Activated CD8-positive, alpha-beta memory T cell treated with anti-CD3 and anti-CD28 coated beads for 1 hour (primary cell): ENCODE measurements around the gene CDCP1.

Source experiments
- DNase-seq, 2 donors: peaks; one replicate each; pipeline ENCODE4 v3.0.0-alpha.2; 2020; ENCODE audit warnings: low read depth in 1 of 2; ENCODE audit errors: extremely low read depth in 1 of 2

CDCP1 gene

DNA sequence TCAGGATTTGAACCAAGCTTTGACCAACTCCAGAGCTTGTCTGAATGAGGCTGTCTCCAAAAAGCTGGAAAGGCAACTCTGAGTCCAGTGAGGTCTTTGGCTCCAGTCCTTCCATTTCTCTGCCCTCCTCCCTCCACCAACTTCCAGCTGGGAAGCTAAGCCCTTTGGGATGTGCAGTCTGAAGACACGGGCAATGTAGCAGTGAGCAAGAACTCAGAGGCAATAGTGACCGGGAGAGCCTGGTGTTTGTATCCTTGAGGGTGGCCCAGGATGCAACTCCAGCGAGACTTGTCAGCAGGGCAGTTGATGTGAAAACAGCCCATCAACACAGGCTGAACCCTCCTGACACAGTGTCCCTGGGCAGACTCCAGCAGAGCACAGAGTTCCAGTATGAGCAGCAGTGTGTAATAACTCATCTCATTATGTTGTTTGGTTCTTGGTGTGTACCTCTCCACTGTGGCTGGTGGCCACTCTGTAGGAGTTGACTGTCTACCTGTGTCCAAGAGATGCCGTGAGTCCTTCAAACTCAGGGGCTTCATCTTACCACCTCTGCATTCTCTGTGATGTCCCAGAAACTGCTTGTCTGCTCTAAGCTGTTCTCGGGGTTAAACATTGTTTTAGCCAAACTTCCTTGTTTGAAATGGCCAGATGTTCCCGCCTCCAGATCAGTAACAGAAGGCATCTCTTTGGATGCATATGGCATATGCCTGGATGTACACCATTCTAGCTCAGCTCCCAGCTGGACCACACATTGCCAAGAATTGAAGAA is 6.6 kb downstream of the CDCP1 start:
- no peak for DNase-seq

DNA sequence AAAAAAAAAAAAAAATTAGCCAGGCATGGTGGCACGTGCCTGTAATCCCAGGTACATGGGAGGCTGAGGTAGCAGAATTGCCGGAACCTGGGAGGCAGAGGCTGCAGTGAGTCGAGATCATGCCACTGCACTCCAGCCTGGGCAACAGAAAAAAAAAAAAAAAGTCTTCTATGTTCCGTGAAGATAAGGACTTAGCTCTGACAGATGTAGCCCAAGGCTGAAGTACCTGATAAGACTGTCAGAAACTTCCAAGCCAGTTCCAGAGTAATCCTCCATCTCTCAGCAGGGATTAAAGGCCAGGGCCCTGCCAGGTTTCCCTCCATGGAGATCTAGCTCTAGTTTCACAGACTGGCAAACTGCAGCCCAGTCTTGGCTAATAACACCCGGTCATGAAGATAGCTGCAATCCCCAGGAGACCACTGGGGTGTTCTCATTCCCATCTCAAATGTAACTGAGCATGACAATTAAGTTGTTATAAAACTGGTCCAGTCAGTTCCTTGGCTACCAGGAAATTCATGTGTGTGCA is 8.5 kb downstream of the CDCP1 start:
- no peak for DNase-seq

DNA sequence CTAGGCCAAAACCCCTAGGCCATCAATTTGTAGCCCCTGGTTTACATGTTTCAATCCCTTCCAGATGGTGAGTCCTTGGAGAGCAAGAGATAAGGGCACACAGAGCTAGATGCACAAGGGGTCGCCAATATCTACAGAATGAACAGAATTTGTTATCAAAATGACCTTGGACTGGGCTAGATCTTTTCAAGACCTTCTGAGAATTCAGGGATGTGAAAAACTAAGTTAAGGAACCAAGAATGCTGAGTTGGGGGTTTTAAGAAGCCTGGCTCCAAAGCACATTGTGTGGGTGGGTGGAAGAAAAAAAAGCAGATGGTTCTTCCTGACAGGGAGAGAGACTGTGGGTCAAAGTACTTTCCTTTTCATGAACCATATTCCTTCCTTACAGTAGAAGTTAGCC is 10.2 kb downstream of the CDCP1 start:
- DNase-seq: no peak

DNA sequence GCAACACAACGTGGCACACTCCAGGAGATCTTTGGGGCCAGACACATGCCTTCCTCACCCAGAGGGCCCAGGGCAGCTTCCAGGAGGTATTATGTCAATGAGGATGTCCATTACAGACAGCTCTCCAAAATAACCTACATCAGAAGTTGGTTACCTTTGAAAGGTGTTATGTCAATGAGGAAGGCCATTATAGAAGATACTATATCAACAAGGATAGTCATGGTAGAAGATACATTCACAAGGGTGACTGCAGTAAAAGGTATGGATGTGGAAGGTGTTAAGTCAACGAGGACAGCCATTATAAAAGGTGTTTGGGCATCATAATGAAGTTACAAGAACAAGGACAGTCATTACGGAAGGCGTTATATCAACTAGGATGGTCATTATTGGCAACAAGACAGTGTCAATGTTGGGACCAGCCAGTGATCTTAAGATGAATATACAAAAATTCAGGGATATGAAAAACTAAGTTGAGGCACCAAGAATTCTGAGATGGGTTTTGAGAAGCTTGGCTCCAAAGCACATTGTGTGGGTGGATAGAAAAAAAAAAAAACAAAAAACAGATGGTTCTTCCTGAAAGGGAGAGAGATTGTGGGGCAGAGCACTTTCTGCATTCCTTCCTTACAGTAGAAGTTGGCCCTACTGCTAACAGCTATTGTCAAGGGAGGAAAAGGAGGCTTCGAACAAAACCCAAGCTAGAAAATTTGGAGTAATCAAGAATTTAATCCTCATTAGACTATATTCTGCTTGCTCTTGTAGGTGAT is 11.2 kb downstream of the CDCP1 start:
- no peak for DNase-seq

DNA sequence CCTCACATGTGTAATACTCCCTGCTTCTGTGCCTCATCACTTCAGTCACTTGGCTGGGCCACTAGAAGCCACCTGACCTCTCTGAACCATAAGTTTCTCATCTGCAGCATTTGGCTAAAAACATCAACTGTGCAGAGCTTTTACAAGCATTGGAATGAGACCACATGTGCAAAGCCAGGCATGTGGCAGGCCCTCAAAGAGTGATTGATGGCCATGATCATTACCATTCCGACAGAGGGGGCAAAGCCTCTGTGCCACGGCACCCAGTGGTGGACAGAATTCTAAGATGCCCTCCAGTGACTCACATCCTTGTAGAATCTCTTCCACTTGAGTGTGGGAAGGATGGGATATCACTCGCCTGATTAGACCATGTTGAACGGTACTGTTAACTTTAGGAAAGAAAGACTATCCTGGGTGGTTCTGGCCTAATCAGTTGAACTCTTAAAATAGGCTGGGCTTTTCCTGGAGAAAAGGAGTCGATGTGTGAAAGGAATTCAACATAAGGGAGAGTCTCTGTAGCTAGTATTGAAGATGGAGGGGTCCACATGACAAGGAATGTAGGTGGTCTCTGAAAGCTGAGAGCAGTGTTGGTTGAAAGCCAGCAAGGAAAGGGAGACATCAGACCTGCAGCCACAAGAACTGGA is 13.5 kb downstream of the CDCP1 start:
- no peak for DNase-seq

DNA sequence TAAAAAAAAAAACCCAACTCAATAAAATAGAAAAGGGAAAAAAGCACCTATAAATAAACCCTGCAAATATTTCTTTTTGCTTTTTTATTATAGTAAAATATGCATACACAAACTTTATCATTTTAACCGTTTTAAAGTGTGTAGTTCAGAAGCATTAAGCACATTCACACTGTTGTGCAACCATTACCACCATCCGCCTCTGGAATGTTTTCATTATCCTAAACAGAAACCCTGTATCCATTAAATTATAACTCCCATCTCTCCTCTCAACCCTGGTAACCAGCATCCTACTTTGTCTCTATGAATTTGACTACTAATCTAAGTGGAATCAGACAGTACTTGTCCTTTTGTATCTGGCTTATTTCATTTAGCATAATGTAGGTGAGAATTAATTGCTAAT is 15.0 kb downstream of the CDCP1 start:
- no peak for DNase-seq

DNA sequence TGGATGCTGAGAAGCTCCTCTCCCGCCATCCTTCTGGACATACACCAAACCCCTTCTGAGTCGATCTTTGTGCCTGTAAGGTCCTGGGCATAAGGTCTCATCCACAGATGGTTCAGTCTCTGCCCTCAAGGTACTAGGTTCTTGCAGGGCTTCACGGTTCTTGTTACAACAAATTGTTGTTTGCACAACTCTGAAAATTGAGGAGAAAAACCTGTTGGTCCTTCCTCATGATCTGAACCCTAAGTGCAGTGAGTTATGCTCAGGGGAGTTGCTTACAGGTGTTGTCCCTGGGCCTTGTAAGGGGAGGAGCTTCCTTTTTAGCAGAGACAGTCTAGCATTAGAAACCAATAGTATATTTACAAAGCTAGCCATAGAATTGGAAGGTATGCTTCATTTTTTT is 15.7 kb downstream of the CDCP1 start:
- DNase-seq: no peak

DNA sequence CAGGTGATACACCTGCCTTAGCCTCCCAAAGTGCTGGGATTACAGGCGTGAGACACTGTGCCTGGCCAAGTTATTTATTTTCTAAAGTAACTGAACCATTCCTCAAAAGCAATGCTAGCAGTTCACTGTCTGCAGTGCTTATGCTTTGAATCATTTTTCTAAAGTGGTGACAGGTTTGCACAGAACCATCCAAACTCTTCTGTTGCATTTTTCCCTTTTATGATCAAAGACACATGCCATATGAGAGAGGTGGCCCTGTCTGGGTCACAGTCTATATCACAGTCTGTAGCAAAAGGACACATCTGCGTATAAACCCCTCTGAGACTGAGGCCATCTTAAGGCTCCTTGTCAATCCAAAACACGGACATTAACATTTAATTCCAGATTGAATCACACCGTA is 17.2 kb downstream of the CDCP1 start:
- no peak for DNase-seq

DNA sequence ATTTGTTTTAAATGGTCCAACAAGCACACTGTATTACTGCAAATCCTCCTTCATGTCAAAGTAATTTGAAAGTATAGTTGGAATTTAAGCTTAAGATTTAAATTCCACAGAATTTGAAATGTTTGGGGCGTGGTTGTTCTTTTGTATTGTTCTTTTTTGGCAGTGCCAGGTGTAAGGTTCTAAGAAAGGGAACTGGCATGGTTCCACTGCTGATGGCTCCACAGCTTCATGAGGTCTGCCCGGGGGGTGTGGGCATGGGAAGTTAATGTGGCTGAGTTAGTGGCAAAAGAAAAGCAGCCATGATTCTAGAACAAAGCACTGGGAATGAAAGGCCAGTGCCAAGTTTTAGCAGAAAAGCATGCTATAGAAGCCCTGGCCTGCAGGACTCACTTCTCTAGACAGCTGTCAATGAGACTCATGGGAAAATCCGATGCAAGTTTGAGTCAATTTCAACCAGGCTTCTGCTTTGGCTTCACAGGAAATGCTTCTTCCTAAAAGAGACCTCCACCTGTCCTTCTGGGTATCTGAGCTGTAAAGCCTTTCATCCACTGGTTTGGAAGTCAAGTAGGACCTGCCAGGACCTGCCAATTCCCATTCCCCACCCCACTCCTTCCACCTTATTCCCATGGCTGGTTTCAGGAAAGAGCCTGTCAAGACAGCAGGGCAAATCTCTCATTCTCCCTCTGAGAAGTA is 18.9 kb downstream of the CDCP1 start:
- no peak for DNase-seq

DNA sequence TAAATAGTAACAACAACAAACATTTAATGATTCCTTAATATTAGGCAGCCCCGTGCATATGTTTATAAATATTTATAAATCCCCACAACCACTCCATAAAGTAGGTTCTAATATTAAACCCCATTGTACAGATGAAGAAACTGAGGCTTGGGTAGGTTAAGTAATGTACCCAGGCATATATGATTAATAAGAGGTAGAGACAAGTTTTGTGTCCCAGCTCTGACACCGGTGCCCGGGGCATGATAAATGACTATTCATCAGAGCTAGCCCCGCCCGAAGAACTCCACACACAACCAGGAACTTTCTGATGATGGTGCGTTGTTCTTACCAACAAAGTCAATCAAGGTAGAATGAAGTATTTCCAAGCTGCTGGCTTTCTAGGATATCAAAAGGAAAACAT is 19.4 kb downstream of the CDCP1 start:
- DNase-seq: no peak

DNA sequence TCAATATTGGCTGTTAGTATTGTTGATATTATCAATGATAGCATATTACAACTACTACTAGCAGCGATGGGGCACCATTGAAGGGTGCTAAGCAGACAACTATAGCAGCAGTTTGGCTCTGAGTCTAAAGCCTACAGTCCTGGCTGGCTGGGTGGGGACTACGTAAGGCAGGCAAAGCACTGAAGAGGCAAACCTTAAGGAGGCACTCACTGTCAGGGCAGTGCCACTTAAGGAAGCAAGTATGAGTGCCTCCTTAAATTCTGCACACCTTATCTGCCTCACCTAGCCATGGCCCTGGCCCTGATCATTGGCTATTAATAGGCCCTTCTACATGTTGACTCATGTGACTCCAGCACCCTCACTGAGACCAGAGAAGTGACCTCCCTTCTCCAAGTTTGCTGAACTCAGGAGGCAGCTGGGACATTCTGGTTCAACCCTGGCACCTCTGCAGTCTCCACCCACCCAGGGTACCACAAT is 20.6 kb downstream of the CDCP1 start:
- DNase-seq: no peak

DNA sequence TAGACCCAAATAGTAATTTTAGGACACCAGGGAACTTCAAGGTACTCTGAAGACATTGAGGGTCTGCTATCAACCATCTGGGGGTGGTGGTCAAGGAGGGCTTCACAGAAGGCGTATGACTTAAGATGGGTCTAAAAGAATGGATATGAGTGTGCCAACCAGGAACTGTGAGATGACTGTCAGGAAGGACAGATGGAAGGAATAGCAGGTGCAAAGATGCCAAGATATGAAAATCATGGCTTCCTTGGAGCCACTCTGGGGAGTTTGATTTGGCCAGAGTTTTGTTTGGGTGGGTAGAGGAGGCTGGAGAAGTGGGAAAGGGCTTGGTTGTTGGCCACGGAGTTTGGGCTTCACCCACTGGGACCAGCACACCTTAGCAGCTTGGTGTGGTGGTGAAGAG is 21.2 kb downstream of the CDCP1 start:
- no peak for DNase-seq

DNA sequence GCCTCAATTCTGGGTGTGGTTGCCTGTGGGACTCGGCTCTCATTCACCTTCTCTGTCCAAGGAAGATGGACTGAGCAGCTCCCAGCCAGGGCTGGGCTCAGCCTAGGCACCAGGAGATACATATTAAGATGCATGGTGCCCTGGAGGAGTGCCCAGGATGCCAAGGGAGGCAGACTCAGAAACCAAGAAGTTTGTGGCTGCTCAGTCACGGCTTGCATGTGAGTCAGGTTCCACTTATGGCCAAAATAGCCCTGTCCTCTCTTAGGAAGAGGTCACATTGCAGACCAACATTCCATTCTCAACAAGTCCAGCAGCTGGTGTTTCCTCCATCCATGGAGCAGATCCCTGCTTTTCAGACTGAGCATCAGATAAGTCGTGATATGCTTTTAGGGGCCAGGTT is 21.8 kb downstream of the CDCP1 start:
- no peak for DNase-seq

DNA sequence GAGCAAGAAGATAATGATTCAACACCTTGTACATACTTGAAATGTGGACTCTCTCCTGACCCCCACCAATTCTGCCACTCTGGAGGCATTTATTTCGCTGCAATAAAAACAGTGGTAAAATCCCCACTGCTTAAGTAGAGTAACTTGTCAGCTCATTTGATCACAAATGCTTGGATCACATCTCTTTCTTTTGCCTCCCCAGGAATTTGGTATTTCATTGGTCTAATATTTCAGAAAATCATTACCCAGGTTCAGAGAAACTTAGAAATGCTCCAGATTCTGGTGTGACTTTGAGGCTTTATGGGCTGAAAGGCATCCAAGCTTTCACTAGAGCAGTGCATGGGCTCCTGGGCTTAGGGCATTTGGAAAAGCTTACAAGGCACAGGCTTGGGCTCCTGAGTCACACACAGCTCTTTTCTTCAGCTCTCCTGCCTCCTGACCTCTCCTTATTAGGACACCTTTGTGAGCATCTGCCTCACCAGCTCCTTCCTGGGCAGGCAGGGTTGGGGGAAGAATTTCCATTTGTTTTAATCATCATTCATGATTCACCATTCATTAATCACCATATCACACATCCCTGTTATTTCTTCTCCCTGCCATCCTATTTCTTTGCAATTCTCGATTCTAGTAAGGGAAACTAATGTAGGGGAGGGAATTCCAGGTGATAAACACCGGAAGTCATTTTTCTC is 22.5 kb downstream of the CDCP1 start:
- no peak for DNase-seq

DNA sequence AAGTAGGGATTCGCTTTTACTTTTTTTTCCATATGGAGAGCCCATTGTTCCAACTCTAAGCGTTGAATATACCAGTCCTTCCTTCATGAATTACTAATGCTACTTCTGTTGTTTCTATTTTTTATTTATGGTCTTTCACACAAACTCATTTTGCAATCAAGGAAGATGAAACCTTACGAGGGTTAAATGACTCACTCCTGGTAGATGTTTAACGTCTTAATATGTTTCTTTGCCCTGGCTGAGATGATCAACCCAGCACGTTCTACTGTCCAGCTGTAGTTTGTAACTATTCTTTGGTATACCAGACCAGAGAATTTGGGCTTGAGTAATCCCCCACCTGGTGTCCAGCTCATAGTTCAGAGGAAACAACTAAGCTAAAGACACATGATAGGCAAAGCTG is 23.1 kb downstream of the CDCP1 start:
- no peak for DNase-seq

DNA sequence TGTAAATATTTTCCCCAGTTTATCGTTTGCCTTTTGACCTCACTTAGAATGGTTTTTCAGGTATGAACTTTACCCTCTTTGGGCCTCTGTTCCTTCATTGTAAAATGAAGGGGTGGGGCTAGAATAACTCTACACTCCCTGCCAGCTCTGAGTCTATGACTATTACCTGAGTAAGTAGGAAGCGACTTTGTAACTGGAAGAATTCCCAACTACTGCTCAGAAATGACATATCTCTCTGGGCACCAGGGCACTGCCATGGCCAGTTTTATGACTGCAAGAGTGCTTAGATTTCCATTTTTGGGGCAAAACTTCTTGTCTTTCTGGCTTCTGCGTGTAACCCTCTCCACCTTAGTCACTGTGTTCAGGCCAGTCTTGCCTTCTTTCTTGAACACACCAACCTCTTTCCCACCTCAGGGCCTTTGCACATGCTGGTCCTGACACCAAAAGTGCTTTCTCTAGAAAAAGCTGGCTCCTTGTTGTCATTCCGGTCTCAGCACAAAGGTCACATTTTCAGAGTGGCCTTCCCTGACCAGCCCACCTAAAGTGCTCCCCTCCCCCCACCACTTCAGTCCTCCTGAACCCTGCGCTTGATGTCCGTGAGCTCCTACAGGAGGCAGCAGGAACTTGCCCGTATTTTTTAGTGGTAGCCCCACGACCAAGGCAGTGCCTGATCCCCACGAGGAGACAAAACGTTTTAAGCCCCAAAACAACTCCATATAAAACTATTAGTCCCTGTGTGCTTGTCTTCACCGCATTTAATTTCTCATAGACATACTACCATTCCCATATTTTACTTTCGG is 25.6 kb downstream of the CDCP1 start:
- no peak for DNase-seq

DNA sequence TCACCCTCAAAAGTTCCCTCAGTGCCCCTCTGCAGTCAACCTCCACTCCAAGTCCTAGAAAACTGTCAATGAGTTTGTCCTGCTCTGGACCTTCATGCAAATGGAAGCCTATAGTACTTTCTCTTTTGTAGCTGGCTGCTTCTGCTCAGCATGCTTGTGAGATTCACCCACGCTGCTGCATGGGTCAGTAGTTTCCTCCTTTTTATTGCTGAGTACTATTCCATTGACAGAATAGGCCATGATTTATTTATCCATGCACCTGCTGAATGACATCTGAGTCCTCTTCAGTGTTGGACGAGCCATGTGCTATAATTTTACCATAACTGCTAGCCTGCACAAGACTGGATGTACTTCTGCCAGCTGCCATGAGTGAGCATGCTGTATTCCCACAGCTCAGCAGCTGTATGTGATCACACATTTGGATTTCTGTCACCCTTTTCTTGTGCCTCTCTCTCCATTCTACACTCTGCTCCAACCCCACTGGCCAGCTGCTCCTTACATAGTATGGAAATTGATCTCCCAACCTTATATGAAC is 26.3 kb downstream of the CDCP1 start:
- no peak for DNase-seq

DNA sequence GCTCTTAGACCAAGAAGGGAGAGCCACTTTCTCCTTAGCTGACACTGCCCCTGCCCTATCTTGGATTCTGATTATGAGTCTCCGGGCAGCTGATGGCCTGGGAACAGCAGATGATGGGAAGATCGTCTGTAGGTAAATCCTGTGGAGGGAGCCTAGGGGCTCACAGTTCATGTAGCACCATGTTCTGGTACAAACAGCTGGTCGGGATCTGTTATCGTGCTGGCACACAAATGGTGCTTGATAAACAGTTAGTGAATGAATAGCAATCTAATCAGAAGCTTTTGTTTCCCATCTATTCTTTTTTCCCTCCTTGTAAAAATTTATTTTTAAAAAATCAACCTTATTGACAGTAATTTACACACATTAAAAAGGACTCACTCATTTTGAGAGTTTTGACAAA is 26.8 kb downstream of the CDCP1 start:
- DNase-seq: no peak

DNA sequence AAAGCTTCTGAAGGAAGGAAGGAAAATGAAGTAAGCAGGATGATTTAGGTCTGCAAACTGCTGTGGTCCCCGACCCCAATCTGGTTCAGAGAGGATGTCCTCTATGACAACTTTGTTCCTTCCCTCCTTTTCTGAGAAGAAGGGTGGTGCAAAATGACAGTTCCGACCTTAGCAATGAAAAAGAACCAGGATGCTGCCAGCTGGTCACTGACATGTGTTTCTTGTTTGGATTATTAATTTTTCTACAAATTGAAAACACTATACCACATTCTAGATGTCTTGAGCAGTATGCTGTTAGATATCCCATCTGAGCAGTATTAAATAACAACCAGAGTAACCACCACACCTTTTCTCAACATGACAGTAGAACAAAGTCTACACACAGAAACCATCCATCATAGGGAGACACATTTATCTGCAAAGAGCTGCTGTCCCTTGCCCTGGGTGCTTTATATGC is 27.5 kb downstream of the CDCP1 start:
- no peak for DNase-seq
